ENCODE measurements around the gene SVIL.

DNA sequence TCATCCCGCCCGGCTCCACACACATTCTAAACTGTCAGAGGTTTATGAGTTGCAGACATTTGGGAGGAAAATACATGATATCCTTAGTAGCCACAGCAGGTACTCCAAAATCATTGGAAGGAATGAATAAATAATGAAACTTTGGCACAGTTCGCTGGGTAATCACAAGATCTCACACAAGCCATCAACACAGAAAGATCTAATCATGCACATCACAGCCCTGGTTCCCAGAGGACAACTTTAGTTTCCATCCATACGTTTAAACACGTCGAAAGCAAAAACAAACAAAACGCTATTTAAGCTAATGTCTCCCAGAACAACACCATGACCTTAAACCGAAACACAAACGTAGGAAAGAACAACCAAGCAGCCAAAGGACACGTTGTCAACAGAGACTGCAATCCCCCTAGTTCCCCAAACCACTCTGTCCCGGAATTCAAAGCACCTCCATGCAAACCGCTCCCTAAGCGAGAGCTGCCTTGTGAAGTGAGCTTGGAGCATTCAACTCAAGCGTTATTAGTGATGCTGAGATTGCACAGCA is 12.3 kb downstream of the SVIL start:
- TF ChIP-seq, protein P1, sequence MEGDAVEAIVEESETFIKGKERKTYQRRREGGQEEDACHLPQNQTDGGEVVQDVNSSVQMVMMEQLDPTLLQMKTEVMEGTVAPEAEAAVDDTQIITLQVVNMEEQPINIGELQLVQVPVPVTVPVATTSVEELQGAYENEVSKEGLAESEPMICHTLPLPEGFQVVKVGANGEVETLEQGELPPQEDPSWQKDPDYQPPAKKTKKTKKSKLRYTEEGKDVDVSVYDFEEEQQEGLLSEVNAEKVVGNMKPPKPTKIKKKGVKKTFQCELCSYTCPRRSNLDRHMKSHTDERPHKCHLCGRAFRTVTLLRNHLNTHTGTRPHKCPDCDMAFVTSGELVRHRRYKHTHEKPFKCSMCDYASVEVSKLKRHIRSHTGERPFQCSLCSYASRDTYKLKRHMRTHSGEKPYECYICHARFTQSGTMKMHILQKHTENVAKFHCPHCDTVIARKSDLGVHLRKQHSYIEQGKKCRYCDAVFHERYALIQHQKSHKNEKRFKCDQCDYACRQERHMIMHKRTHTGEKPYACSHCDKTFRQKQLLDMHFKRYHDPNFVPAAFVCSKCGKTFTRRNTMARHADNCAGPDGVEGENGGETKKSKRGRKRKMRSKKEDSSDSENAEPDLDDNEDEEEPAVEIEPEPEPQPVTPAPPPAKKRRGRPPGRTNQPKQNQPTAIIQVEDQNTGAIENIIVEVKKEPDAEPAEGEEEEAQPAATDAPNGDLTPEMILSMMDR (IDR thresholded peaks at IDR 0.05 in 4 of 5, conservative IDR thresholded peaks at IDR 0.05 in 1 of 5), result no peak
- no peak for TF ChIP-seq POLR2A (IDR thresholded peaks at IDR 0.05)
